Pancreas (tissue), 10 donors: ENCODE data around the gene LEMD2. TPM values are rescaled to one million over a fixed set of nuclear protein-coding genes. Genes with fewer than 3 reads are reported as not detected.

Source experiments
- ATAC-seq, 4 donors: fragments of 200-7000 bp; cut with Tn5 transposase; one replicate each; pipeline versions ENCODE4 v1.8.0 to v1.9.1; 2020; ENCODE audit warnings: mild to moderate bottlenecking in 4 of 4, moderate library complexity in 4 of 4
- DNase-seq, 6 donors: peaks; one replicate each; pipeline ENCODE4 v3.0.0-alpha.2; 2020
- FAIRE-seq: peaks from 2 replicates; lab custom pipeline; 2012; peaks lifted over from hg19 to GRCh38; lab: Jason Lieb, UNC
- H3K27ac ChIP-seq, 4 donors: fragments of 200-600 bp; sonication (generic); 1 replicate in 3 of 4; 2 replicates in 1 of 4; pipeline versions ENCODE4 v1.5.0 to v1.8.0; 2020
- H3K27me3 ChIP-seq, 4 donors: fragments of 200-600 bp; one replicate each; pipeline ENCODE4 v1.8.0; 2021
- H3K36me3 ChIP-seq, 3 donors: fragments of 200-600 bp; sonication (generic) in 1 of 3; one replicate each; pipeline versions ENCODE4 v1.5.0 to v1.8.0; 2020 to 2021
- H3K4me1 ChIP-seq, 3 donors: fragments of 200-600 bp; one replicate each; pipeline ENCODE4 v1.8.0; 2021
- H3K4me3 ChIP-seq, 4 donors: fragments of 200-600 bp; sonication (generic) in 2 of 4; one replicate each; pipeline versions ENCODE4 v1.5.0 to v1.8.0; 2020 to 2021
- H3K9me3 ChIP-seq, 4 donors: fragments of 200-600 bp; one replicate each; pipeline ENCODE4 v1.8.0; 2021
- CTCF ChIP-seq, 4 donors: fragments of 200-600 bp; sonication (generic) in 3 of 4; IDR thresholded peaks; one replicate each; pipeline versions ENCODE4 v1.5.0 to v1.8.0; 2021; ENCODE audit warnings: antibody characterized with exemption in 4 of 4
- WGBS, 2 donors: extraction: QIAGEN DNeasy Blood & Tissue Kit; methylation state at CpG; one replicate each; pipeline ENCODE4 v1.1.7; 2013; 5-methylcytosine and 5-hydroxymethylcytosine counted together
- intact Hi-C, 3 donors: fragments of 100-400 bp; cut with DNase I; formaldehyde crosslinking; loops; one replicate each; pipeline versions ENCODE4 v1.11.1 to v1.14.2; 2022
- polyA plus RNA-seq, 2 donors: library from polyadenylated mRNA; stranded (reverse); fragments of 200-250 nt; gene quantifications; one replicate each; pipeline ENCODE4 v1.2.3, GENCODE V29; 2013
- total RNA-seq, 6 donors: library from RNA; stranded (reverse); fragmentation: NEBNext Ultra II Directional in 4 of 6; extraction: Animal tissue kit (Norgen Biotek cat#: 25700) in 4 of 6; gene quantifications; one replicate each; pipeline versions ENCODE4 v1.2.1 to v1.2.4, GENCODE V29; 2021 to 2023
- donor health status: healthy with polysubstance abuse.
- donor health status: DM: no; HTN: no; CAD: no; lungs with moderate emphysema.
- donor health status: DM: no; HTN: no; CAD: no.
- donor health status: control.
- donor health status: control.
- donor health status: Bipolar disorder and iron deficiency.
- donor health status: DM: yes; HTN: yes; CAD: no.
- donor health status: DM: no; HTN: no; CAD: no.
- donor health status: DM: no; HTN: no; CAD: no.
- donor health status: DM: yes; HTN: yes; CAD: no.

Gene LEMD2
- total and polyA plus RNA-seq, 8 donors = 23.4 to 59.4 (median 30.0) TPM

- intact Hi-C loops = no loop called here
- Histone ChIP-seq H3K36me3 (no peaks in the 10 kb centered on the region), H3K27ac (no peak overlapping the region), H3K27me3 (no peaks in the 10 kb centered on the region), H3K9me3 (no peaks in the 10 kb centered on the region), H3K4me1 (no peaks in the 10 kb centered on the region), H3K4me3 (no peak overlapping the region)
- no peak for ATAC-seq
- 73 to 84% methylated on average over 12 of the region's 12 CpGs for WGBS, 2 donors
- no peak for DNase-seq
- no peak for TF ChIP-seq CTCF (IDR thresholded peaks at IDR 0.05)
- FAIRE-seq = no peak
Observed at GRCh38 chr6:33756211-33756954, 32.5 kb downstream of the LEMD2 start.

DNA sequence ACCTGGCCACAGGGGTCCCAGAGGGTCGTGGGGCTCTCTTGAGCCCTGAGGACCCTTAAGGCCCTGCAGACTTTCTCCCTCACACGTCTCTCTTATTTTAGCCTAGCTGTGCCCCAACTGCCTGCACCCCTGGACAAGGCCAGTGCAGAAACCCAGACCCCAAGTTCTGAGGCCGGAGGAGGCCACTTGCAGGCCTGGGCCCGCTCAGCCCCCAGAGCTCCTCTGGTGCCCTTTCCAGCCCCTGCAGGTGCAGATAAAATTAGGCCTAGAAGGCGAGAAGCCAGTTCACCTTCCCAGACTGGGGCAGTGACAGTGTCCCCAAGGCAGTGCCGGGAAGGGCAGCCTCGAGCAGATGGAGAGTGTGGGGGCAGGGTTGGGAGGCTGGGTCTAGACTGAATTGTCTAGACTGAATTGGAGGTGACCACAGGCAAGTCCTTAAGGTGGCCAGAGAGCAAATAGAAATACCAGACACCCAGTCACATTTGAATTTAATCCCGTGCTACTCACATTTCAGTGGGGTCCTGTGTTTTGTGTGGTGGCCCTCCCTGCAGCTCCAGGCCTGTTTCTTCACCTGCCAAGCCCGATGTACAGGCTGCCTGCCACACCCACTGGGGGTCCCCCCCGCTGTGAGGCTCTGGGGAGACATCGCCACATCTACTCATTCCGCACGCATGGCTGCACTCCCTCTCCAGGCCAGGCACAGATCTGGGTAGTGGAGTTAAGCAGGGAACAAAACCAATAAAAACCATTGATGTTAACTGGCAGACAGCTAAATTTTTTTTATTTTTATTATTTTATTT is 33.7 kb downstream of the LEMD2 start:
- DNase-seq = no peak
- intact Hi-C loops = no loop called here
- no peaks in the 10 kb centered on the region for H3K4me1 ChIP-seq
- H3K4me3 ChIP-seq = no peak overlapping the region
- no peak for FAIRE-seq
- H3K27ac ChIP-seq = no peak overlapping the region
- no peaks in the 10 kb centered on the region for H3K9me3 ChIP-seq
- ATAC-seq = no peak
- WGBS, 2 donors = 76 to 85% methylated on average over 13 of the region's 13 CpGs
- no peak for TF ChIP-seq CTCF (IDR thresholded peaks at IDR 0.05)
- no peaks in the 10 kb centered on the region for H3K36me3 ChIP-seq
- H3K27me3 ChIP-seq = no peaks in the 10 kb centered on the region

- no peak for ATAC-seq
- Histone ChIP-seq H3K9me3 (no peaks in the 10 kb centered on the region), H3K4me3 (no peak overlapping the region), H3K27me3 (no peaks in the 10 kb centered on the region), H3K4me1 (no peaks in the 10 kb centered on the region), H3K27ac (no peak overlapping the region), H3K36me3 (no peaks in the 10 kb centered on the region)
- FAIRE-seq = no peak
- intact Hi-C loops = no loop called here
- peak in 1 of 6 donors; percentile 24 for DNase-seq
- no peak for TF ChIP-seq CTCF (IDR thresholded peaks at IDR 0.05)
- WGBS, 2 donors = 78 to 83% methylated on average over 10 to 11 of the region's 11 CpGs
Observed at GRCh38 chr6:33754222-33754621, 34.7 kb downstream of the LEMD2 start.

- FAIRE-seq = no peak
- intact Hi-C loops = no loop called here
- H3K27me3 ChIP-seq = no peaks in the 10 kb centered on the region
- no peaks in the 10 kb centered on the region for H3K36me3 ChIP-seq
- H3K9me3 ChIP-seq = no peaks in the 10 kb centered on the region
- WGBS, 2 donors = 91 to 96% methylated on average over 1 of the region's 1 CpG
- no peak overlapping the region for H3K27ac ChIP-seq
- ATAC-seq = no peak
- H3K4me1 ChIP-seq = no peaks in the 10 kb centered on the region
- H3K4me3 ChIP-seq = no peak overlapping the region
- TF ChIP-seq CTCF (IDR thresholded peaks at IDR 0.05) = no peak
- DNase-seq = no peak
Observed at GRCh38 chr6:33752646-33753015, 36.3 kb downstream of the LEMD2 start.
